CD14-positive monocyte (primary cell): ENCODE results near the gene CCR7. TPM values are rescaled to one million over a fixed set of nuclear protein-coding genes. Genes with fewer than 3 reads are reported as not detected.

Source experiments
- DNase-seq, 3 donors: peaks; one replicate each; pipeline ENCODE4 v3.0.0-alpha.2; 2011 to 2022
- H2AFZ ChIP-seq: 2 replicates; pipeline ENCODE4 v1.6.0; 2012; ENCODE audit warnings: mild to moderate bottlenecking, low read depth, low read length, inconsistent platforms; ENCODE audit not compliant: insufficient read depth, poor library complexity, severe bottlenecking
- H3K27ac ChIP-seq, 2 donors: 1 replicate in 1 of 2; 2 replicates in 1 of 2; pipeline ENCODE4 v1.5.1; 2012 to 2013; ENCODE audit warnings: low read length in 2 of 2, control low read depth in 1 of 2, inconsistent platforms in 1 of 2, low read depth in 1 of 2, mild to moderate bottlenecking in 1 of 2
- H3K27me3 ChIP-seq, 2 donors: one replicate each; pipeline versions ENCODE4 v1.6.0 to v1.6.1; 2011 to 2013; ENCODE audit warnings: low read length in 2 of 2; ENCODE audit not compliant: control insufficient read depth in 2 of 2, insufficient read depth in 2 of 2
- H3K36me3 ChIP-seq, 2 donors: replicated peaks in 1 of 2; 1 replicate in 1 of 2; 2 replicates in 1 of 2; pipeline versions ENCODE4 v1.5.1 to v1.6.1; 2012 to 2013; ENCODE audit warnings: low read length in 2 of 2, control low read depth in 1 of 2, inconsistent platforms in 1 of 2, mild to moderate bottlenecking in 1 of 2; ENCODE audit not compliant: insufficient read depth in 2 of 2, control insufficient read depth in 1 of 2
- H3K4me1 ChIP-seq, 2 donors: 1 replicate in 1 of 2; 2 replicates in 1 of 2; pipeline versions ENCODE4 v1.5.1 to v1.6.1; 2012 to 2013; ENCODE audit warnings: low read length in 2 of 2, control low read depth in 1 of 2, inconsistent platforms in 1 of 2, mild to moderate bottlenecking in 1 of 2, moderate library complexity in 1 of 2; ENCODE audit not compliant: insufficient read depth in 2 of 2, control insufficient read depth in 1 of 2
- H3K4me2 ChIP-seq: replicated peaks from 2 replicates; pipeline ENCODE3; 2012; ENCODE audit warnings: low read length, moderate library complexity, mild to moderate bottlenecking; ENCODE audit not compliant: poor library complexity, severe bottlenecking; ENCODE audit errors: extremely low read depth
- H3K4me3 ChIP-seq, 3 experiments: fragments of 200-600 bp in 1 of 3; sonication (generic) in 1 of 3; replicated peaks in 1 of 3; 1 replicate in 2 of 3; 2 replicates in 1 of 3; pipeline ENCODE4 v1.5.1; 2011 to 2013; ENCODE audit warnings: low read length in 3 of 3, mild to moderate bottlenecking in 3 of 3, control low read depth in 2 of 3, low read depth in 2 of 3, inconsistent platforms in 1 of 3, moderate library complexity in 1 of 3
- H3K79me2 ChIP-seq: 2 replicates; pipeline ENCODE4 v1.6.0; 2012; ENCODE audit warnings: mild to moderate bottlenecking, control low read depth, inconsistent platforms, low read length, moderate library complexity; ENCODE audit not compliant: insufficient read depth
- H3K9ac ChIP-seq: 2 replicates; pipeline ENCODE4 v1.6.0; 2017; ENCODE audit warnings: low read length, mild to moderate bottlenecking; ENCODE audit not compliant: insufficient read depth, poor library complexity, severe bottlenecking
- H3K9me3 ChIP-seq, 2 donors: replicated peaks in 1 of 2; 1 replicate in 1 of 2; 2 replicates in 1 of 2; pipeline versions ENCODE4 v1.5.1 to v1.6.1; 2012 to 2013; ENCODE audit warnings: low read length in 2 of 2, control low read depth in 1 of 2; ENCODE audit not compliant: control insufficient read depth in 1 of 2, insufficient read depth in 1 of 2
- H4K20me1 ChIP-seq: 2 replicates; pipeline ENCODE4 v1.6.0; 2012; ENCODE audit warnings: mild to moderate bottlenecking, low read length, control low read depth, moderate library complexity; ENCODE audit not compliant: insufficient read depth
- H3K27ac Mint-ChIP-seq, 7 donors: one replicate each; pipeline ENCODE4 v1.8.0; 2020; ENCODE audit warnings: mild to moderate bottlenecking in 7 of 7, mixed read lengths in 7 of 7, moderate library complexity in 6 of 7, inconsistent platforms in 2 of 7
- H3K27me3 Mint-ChIP-seq, 3 donors: one replicate each; pipeline ENCODE4 v1.8.0; 2021 to 2022; ENCODE audit warnings: low read depth in 3 of 3, mild to moderate bottlenecking in 3 of 3, mixed read lengths in 3 of 3, moderate library complexity in 3 of 3, inconsistent platforms in 1 of 3
- H3K36me3 Mint-ChIP-seq, 2 donors: one replicate each; pipeline ENCODE4 v1.8.0; 2020; ENCODE audit warnings: mixed read lengths in 2 of 2, inconsistent platforms in 1 of 2, mild to moderate bottlenecking in 1 of 2
- H3K4me1 Mint-ChIP-seq: one replicate; pipeline ENCODE4 v1.8.0; 2020; ENCODE audit warnings: mild to moderate bottlenecking, mixed read lengths
- H3K4me3 Mint-ChIP-seq, 2 donors: one replicate each; pipeline ENCODE4 v1.8.0; 2020; ENCODE audit warnings: mild to moderate bottlenecking in 2 of 2, mixed read lengths in 2 of 2, moderate library complexity in 1 of 2
- H3K9me3 Mint-ChIP-seq, 7 donors: one replicate each; pipeline ENCODE4 v1.8.0; 2020 to 2022; ENCODE audit warnings: mixed read lengths in 7 of 7, mild to moderate bottlenecking in 6 of 7, moderate library complexity in 6 of 7, inconsistent platforms in 2 of 7
- CTCF ChIP-seq: fragments of 200-600 bp; IDR thresholded peaks from one replicate; pipeline ENCODE4 v1.8.0; 2022; ENCODE audit warnings: antibody characterized with exemption, mild to moderate bottlenecking
- WGBS: methylation state at CpG from one replicate; pipeline ENCODE4 v1.1.5; 2013; ENCODE audit warnings: missing lambda C conversion rate; ENCODE audit not compliant: insufficient coverage; 5-methylcytosine and 5-hydroxymethylcytosine counted together
- intact Hi-C, 2 donors: fragments of 100-400 bp; cut with micrococcal nuclease; formaldehyde crosslinking; loops; one replicate each; pipeline versions ENCODE4 v1.15.0 to v1.15.1; 2023
- polyA plus RNA-seq, 3 donors: library from polyadenylated mRNA; depleted of rRNA in 1 of 3; unstranded in 2 of 3; stranded (reverse) in 1 of 3; fragments of 300-500 nt in 2 of 3; fragments of >200 nt in 1 of 3; fragmentation: Illumina TruSeq in 2 of 3; gene quantifications; 1 replicate in 2 of 3; 2 replicates in 1 of 3; pipeline ENCODE4 v1.2.3, GENCODE V29; 2012 to 2021

The CCR7 gene
- polyA plus RNA-seq, 3 donors = 0.15 to 2.1 (median 1.2) TPM

- Histone ChIP-seq H3K9me3 (peaks cover 0 to 5% of the 10 kb centered on the region in 2 donors), H3K36me3 (no peaks in the 10 kb centered on the region), H3K79me2 (no peaks in the 10 kb centered on the region), H3K9ac (no peak overlapping the region), H3K27me3 (peaks cover 11 to 14% of the 10 kb centered on the region in 2 donors), H3K4me1 (peaks cover 0 to 8% of the 10 kb centered on the region in 2 donors), H3K27ac (no peak overlapping the region), H3K4me2 (no peak overlapping the region), H2AFZ (no peak overlapping the region), H4K20me1 (no peaks in the 10 kb centered on the region), H3K4me3 (no peak overlapping the region)
- peaks cover 15% of the 10 kb centered on the region for H3K4me1 Mint-ChIP-seq
- WGBS = 71% methylated on average over 1 of the region's 2 CpGs
- H3K9me3 Mint-ChIP-seq = peaks cover 3 to 12% (median 8%) of the 10 kb centered on the region in 7 donors
- no peak for TF ChIP-seq CTCF
- H3K27me3 Mint-ChIP-seq = peaks cover 13 to 39% (median 31%) of the 10 kb centered on the region in 3 donors
- H3K36me3 Mint-ChIP-seq = no peaks in the 10 kb centered on the region
- intact Hi-C loops = loop anchor here (5.0 to 10.0 kb wide), 6 partner anchors 88 to 228 kb away; partner anchors contain the start of genes GJD3 (in 1 of the 2), IGFBP4 (in 1 of the 2) and RARA (in 1 of the 2)
- no peak overlapping the region for H3K27ac Mint-ChIP-seq
- no peak overlapping the region for H3K4me3 Mint-ChIP-seq
- DNase-seq = no peak
These were observed 35.3 kb downstream of the CCR7 start for GRCh38 chr17:40529991-40530390.

GRCh38 chr17:40528692-40529417, 36.4 kb downstream of the CCR7 start:
- peaks cover 0 to 5% of the 10 kb centered on the region in 2 donors for H3K9me3 ChIP-seq
- 87% methylated on average over 5 of the region's 10 CpGs for WGBS
- DNase-seq = no peak
- H3K27me3 ChIP-seq = peaks cover 16 to 17% of the 10 kb centered on the region in 2 donors
- no peak overlapping the region for H3K4me3 ChIP-seq
- no peaks in the 10 kb centered on the region for H3K79me2 ChIP-seq
- H2AFZ ChIP-seq = no peak overlapping the region
- Mint-ChIP-seq H3K36me3 (no peaks in the 10 kb centered on the region), H3K27ac (no peak overlapping the region), H3K4me3 (peak overlapping the region in 1 of 2 donors; percentile 23), H3K9me3 (peaks cover 5 to 13% (median 10%) of the 10 kb centered on the region in 7 donors), H3K4me1 (peaks cover 14% of the 10 kb centered on the region), H3K27me3 (peaks cover 18 to 50% (median 33%) of the 10 kb centered on the region in 3 donors)
- TF ChIP-seq CTCF = no peak
- no peak overlapping the region for H3K27ac ChIP-seq
- H3K4me2 ChIP-seq = no peak overlapping the region
- intact Hi-C loops = no loop called here
- peaks cover 0 to 8% of the 10 kb centered on the region in 2 donors for H3K4me1 ChIP-seq
- H3K9ac ChIP-seq = no peak overlapping the region
- no peaks in the 10 kb centered on the region for H3K36me3 ChIP-seq
- H4K20me1 ChIP-seq = no peaks in the 10 kb centered on the region
